Epithelial cell of proximal tubule (primary cell): ENCODE results near the gene RASSF5. TPM values are rescaled to one million over a fixed set of nuclear protein-coding genes. Genes with fewer than 3 reads are reported as not detected.

Source experiments
- DNase-seq: peaks from one replicate; pipeline ENCODE4 v3.0.0-alpha.2; 2011; ENCODE audit warnings: low read depth
- H3K4me3 ChIP-seq: 2 replicates; pipeline ENCODE4 v1.5.1; 2011; ENCODE audit warnings: low read depth, mild to moderate bottlenecking, low read length
- total RNA-seq: library from RNA; depleted of rRNA; stranded (reverse); fragments of >200 nt; gene quantifications from 2 replicates; pipeline ENCODE4 v1.2.3, GENCODE V29; 2015
- TF ChIP-seq, protein P1 (sequence below): conservative IDR thresholded peaks from 2 replicates; pipeline ENCODE4 v1.5.1; 2012; ENCODE audit warnings: low read depth, mild to moderate bottlenecking, low read length

The RASSF5 gene
- total RNA-seq, 1 donor from 2014 or later, result 4.7 TPM

GRCh38 chr1:206503591-206504362 lies 3.6 kb upstream of the RASSF5 start:
- TF ChIP-seq, protein P1, sequence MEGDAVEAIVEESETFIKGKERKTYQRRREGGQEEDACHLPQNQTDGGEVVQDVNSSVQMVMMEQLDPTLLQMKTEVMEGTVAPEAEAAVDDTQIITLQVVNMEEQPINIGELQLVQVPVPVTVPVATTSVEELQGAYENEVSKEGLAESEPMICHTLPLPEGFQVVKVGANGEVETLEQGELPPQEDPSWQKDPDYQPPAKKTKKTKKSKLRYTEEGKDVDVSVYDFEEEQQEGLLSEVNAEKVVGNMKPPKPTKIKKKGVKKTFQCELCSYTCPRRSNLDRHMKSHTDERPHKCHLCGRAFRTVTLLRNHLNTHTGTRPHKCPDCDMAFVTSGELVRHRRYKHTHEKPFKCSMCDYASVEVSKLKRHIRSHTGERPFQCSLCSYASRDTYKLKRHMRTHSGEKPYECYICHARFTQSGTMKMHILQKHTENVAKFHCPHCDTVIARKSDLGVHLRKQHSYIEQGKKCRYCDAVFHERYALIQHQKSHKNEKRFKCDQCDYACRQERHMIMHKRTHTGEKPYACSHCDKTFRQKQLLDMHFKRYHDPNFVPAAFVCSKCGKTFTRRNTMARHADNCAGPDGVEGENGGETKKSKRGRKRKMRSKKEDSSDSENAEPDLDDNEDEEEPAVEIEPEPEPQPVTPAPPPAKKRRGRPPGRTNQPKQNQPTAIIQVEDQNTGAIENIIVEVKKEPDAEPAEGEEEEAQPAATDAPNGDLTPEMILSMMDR, result no peak
- H3K4me3 ChIP-seq, result no peak overlapping the region
- peak; percentile 80 for DNase-seq

DNA sequence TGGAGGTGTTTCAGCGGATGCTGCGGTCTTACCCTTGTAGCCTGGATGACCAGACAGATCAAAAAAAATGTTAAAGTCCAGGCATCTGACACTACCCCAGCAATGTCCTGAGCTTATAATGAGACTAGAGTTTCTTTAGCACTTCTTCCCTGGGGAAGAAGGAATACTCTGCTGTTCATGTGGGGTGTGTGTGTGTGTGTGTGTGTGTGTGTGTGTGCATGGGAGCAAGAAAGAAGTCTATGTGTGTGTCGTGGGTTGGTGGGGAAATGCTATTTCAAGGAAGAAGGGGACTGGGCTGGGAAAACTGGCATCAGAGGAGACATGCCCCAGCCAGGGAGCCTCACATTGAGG lies 3.0 kb upstream of the RASSF5 start:
- H3K4me3 ChIP-seq, result no peak overlapping the region
- TF ChIP-seq, protein P1, result no peak
- no peak for DNase-seq

DNA sequence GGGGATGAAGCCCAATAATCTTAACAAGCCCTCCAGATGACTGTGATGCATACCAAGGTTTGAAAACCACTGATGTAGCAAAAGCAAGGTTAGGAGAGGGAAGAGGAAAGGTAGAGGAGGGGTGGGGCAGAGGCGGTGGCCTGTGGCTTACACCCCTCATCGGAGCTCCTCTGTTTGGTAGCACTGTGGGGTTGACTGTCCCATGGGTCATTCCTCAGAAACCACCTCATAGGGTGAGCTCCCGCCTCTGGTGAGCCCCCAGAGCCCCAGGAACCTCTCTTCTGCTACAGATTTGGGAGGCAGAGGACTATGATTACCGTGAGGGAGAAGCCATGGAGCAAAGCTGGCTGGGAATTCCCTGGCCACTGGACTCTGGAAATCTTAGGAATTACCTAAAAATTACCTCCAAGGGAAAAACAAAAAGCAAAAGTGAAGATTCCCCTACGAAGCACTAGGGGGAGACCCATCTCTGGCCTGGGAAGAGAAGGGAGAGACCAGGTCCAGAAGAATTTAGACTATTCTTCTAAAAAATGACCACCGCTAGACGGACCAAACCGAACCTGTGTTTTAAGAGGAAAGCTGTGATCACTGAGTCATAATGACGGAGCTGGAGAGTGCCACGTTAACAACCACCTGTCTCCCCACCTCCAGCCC lies 1.5 kb upstream of the RASSF5 start:
- no peak for DNase-seq
- no peak overlapping the region for H3K4me3 ChIP-seq
- TF ChIP-seq, protein P1, result peak; percentile 66

- DNase-seq, result no peak
- peak overlapping the region; percentile 56 for H3K4me3 ChIP-seq
- TF ChIP-seq, protein P1, result no peak
Observed at GRCh38 chr1:206506405-206507283, 687 bp upstream of the RASSF5 start.

DNA sequence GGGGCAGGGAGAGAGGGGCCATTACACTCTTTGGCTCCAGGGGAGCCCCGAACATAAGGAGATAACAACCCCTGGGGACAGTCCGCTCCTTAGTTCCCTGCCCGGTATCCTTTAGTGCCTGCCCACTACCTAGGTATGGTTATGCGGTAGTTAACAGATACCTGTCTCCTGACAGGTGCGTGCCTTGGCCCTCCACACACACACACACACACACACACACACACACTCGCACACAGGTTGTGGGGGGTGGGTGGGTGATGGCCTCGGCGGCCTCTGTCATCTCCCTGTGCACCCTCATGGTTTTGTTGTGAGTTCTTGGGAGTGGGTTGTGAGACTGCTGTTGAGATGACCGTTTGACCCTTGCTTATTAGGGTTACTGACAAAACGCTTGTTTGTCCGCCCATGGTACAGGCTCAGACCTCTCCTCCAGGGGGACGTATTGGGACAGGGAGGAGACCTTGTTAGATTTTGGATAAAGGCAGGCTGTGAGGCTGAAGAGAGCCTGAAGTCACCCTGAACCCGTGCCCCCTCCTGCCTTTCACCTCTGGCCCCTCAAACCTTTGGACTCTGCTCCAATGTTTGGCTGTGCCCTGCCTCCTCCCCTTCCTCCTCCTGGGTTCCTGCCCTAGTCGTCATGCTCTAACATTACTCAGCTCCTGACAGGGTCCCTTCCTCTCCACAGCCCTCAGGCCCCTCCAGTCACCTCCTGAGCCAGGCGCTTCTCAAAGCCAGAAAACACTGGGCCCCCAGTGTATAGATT lies 979 bp downstream of the RASSF5 start:
- H3K4me3 ChIP-seq, result no peak overlapping the region
- TF ChIP-seq, protein P1, result no peak
- no peak for DNase-seq

- TF ChIP-seq, protein P1, result no peak
- no peak overlapping the region for H3K4me3 ChIP-seq
- no peak for DNase-seq
Observed at GRCh38 chr1:206508956-206509355, 1.6 kb downstream of the RASSF5 start.
